AG09319 (cell line): Measurements from ENCODE around the gene ARHGEF10L.

ENCODE experiments used
- DNase-seq: peaks from one replicate; pipeline ENCODE4 v3.0.0-alpha.2; 2010; ENCODE audit warnings: low read depth; ENCODE audit errors: extremely low read depth
- CTCF ChIP-seq: IDR thresholded peaks from 2 replicates; pipeline ENCODE4 v1.5.1; 2011; ENCODE audit warnings: low read depth, mild to moderate bottlenecking, inconsistent platforms, low read length, moderate library complexity

The ARHGEF10L gene

GRCh38 chr1:17524645-17525044 is 14.9 kb upstream of the ARHGEF10L start:
- no peak for TF ChIP-seq CTCF
- no peak for DNase-seq

GRCh38 chr1:17525996-17526686 is 13.4 kb upstream of the ARHGEF10L start:
- TF ChIP-seq CTCF = no peak
- no peak for DNase-seq

DNA sequence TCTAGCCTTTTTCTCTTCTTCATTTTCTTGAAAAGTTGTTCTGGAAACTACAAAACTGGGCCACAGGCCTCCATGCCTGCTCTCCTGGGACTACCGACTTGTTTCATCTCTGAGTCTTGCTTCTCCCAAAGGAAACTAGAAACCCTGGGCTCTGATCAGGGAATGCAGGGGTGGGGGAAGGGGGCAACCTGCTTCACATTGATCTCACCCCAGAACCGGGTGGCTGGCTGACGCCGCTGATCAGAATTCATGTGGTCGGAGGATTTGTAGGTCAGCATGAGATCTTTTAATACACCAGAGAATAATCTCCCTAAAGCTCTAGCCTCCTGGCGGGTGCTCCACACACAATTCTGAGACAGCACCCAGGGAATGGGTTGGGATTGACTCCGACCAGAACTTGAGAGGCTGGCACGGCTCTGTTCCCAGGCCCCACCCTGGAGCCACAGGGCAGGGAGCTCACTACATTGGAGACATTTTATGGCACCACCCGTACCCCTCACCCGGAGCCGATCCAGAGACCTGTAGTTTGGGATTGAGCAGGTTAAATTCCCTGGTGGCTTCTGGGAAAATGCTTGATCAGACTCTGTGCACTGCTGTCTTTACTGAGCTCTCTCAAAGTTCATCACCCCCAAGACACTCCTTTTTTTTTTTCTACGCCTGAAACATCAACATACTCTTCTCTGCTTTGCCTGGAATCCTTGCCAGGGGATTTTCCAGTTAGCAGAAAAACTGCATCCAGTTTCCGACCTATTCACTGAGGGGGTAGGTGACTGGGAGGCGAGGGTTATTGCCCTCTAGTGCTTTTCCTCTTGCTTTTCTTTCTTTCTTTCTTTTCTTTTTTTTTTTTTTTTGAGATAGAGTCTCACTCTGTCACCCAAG is 12.2 kb upstream of the ARHGEF10L start:
- DNase-seq = peak; percentile 24
- no peak; the same call in 1 of the 2 replicates for TF ChIP-seq CTCF

- no peak for DNase-seq
- no peak for TF ChIP-seq CTCF
These were observed 10.1 kb upstream of the ARHGEF10L start for GRCh38 chr1:17529381-17529780.

DNA sequence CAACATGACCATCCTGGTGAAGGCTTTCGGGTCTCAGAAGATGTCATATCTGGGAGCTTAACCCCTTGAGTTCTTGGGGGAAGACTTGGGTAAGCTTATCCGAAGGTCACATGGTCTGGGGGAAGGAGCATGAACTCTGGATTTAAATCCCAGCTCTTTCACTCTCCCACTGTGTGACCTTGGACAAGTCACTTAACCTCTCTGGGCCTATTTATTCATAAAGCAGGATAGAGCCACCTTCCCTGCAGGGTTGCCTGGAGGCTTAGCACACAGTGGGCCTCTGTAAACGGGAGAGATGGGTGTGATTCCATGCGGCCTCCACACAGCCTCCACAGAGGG is 8.2 kb upstream of the ARHGEF10L start:
- no peak for DNase-seq
- TF ChIP-seq CTCF = no peak

DNA sequence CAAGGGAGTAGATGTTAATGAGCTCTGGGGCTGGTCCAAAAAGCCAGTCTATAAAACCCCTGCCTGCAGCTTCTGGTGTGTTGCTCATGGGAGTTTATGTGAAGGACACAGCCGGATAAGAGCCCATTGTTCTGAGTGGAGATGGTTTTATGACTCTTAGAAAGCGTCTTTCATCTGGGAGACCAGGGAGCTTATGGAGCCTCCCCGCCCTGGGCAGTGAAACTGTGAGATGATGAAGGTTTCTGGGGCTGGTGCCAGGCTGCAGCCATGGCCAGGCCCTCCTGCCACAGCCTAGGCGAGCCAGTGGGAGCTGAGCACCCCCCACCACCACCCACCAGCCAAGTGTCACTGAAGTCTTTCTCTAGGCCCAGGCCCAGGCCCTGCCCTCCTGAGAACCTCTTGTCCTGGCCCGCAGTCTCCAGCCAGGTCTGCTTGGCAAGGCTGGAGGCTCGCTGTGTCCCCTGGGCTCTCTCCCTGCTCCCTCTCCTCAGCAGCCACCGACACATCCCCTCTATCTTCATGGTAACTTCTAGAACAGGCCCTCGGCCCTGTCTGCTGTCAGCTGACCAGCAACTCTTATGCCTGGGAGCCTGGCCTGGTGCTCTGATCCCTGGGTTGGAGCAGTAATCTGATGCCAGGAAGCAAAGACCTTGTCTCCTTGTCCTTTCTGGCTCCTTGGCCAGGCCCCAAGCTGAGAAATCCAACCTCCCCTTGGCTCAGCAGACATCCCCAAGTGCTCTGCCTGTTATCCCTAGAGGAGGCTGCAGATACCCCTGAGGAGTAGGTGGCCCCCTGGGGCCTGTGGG is 7.6 kb upstream of the ARHGEF10L start:
- DNase-seq = no peak

More for the DNA sequence above, 7.6 kb upstream of the ARHGEF10L start:
- TF ChIP-seq CTCF = no peak
